B cell (primary cell): Measurements from ENCODE around the gene ELK4. TPM values are rescaled to one million over a fixed set of nuclear protein-coding genes. Genes with fewer than 3 reads are reported as not detected.
A peak's percentile ranks its signal among the peaks of the same experiment; 100 is the strongest.

Experiments
- ATAC-seq: fragments of 200-7000 bp; cut with Tn5 transposase; one replicate; pipeline ENCODE4 v1.10.0; 2021; ENCODE audit warnings: low read depth, mild to moderate bottlenecking, moderate number of reproducible peaks, moderate library complexity
- CTCF ChIA-PET: fragments of 350-600 bp; sonication (Branson Sonifier 250); formaldehyde crosslinking; loops from one replicate; lab custom pipeline; 2021; ENCODE audit warnings: antibody characterized with exemption, inconsistent platforms; lab: Charles Lee
- POLR2A ChIA-PET: fragments of 350-600 bp; sonication (Branson Sonifier 250); formaldehyde crosslinking; loops from one replicate; lab custom pipeline; 2021; ENCODE audit warnings: antibody characterized with exemption; lab: Charles Lee
- DNase-seq: peaks from one replicate; pipeline ENCODE4 v3.0.0; 2013
- H2AFZ ChIP-seq: 2 replicates; pipeline ENCODE4 v1.6.1; 2012; ENCODE audit warnings: mild to moderate bottlenecking, low read depth, low read length; ENCODE audit not compliant: insufficient read depth, poor library complexity, severe bottlenecking
- H3K27ac ChIP-seq, 2 donors: 1 replicate in 1 of 2; 2 replicates in 1 of 2; pipeline ENCODE4 v1.5.1; 2012 to 2013; ENCODE audit warnings: low read length in 2 of 2, mild to moderate bottlenecking in 2 of 2, moderate library complexity in 1 of 2
- H3K27me3 ChIP-seq, 4 experiments: fragments of 200-600 bp in 1 of 4; sonication (generic) in 1 of 4; replicated peaks in 1 of 4; 1 replicate in 2 of 4; 2 replicates in 2 of 4; pipeline versions ENCODE4 v1.6.1 to v1.7.0; 2013 to 2016; ENCODE audit warnings: low read length in 3 of 4, mild to moderate bottlenecking in 2 of 4, mixed read lengths in 1 of 4, moderate library complexity in 1 of 4; ENCODE audit not compliant: insufficient read depth in 4 of 4, control insufficient read depth in 3 of 4; ENCODE audit errors: control extremely low read depth in 1 of 4
- H3K36me3 ChIP-seq, 2 experiments: replicated peaks in 1 of 2; 1 replicate in 1 of 2; 2 replicates in 1 of 2; pipeline versions ENCODE4 v1.6.1 to v1.7.1; 2013; ENCODE audit warnings: low read length in 1 of 2; ENCODE audit not compliant: insufficient read depth in 2 of 2, control insufficient read depth in 1 of 2; ENCODE audit errors: control extremely low read depth in 1 of 2, extremely low read depth in 1 of 2
- H3K4me1 ChIP-seq, 2 donors: fragments of 200-600 bp in 1 of 2; sonication (generic) in 1 of 2; 1 replicate in 1 of 2; 2 replicates in 1 of 2; pipeline versions ENCODE4 v1.5.1 to v1.6.1; 2013 to 2017; ENCODE audit warnings: low read length in 2 of 2; ENCODE audit not compliant: control insufficient read depth in 2 of 2, insufficient read depth in 2 of 2
- H3K4me2 ChIP-seq: replicated peaks from 2 replicates; pipeline ENCODE3; 2012; ENCODE audit warnings: mild to moderate bottlenecking, low read depth, low read length; ENCODE audit not compliant: poor library complexity, severe bottlenecking
- H3K4me3 ChIP-seq, 5 experiments: fragments of 200-600 bp in 1 of 5; sonication (generic) in 1 of 5; 1 replicate in 3 of 5; 2 replicates in 2 of 5; pipeline versions ENCODE4 v1.5.1 to v1.7.0; 2011 to 2016; ENCODE audit warnings: low read length in 4 of 5, mild to moderate bottlenecking in 4 of 5, low read depth in 2 of 5, control low read depth in 1 of 5, moderate library complexity in 1 of 5; ENCODE audit not compliant: insufficient read depth in 1 of 5; ENCODE audit errors: control extremely low read depth in 1 of 5, extremely low read depth in 1 of 5
- H3K79me2 ChIP-seq: fragments of 200-600 bp; sonication (generic); one replicate; pipeline ENCODE4 v1.6.0; 2016; ENCODE audit warnings: low read length; ENCODE audit not compliant: control insufficient read depth, insufficient read depth
- H3K9ac ChIP-seq: fragments of 200-600 bp; sonication (generic); 2 replicates; pipeline ENCODE4 v1.6.1; 2017; ENCODE audit warnings: mild to moderate bottlenecking, low read length, moderate library complexity
- H3K9me3 ChIP-seq, 3 donors: one replicate each; pipeline versions ENCODE4 v1.6.1 to v1.7.1; 2013; ENCODE audit warnings: low read length in 2 of 3; ENCODE audit not compliant: control insufficient read depth in 2 of 3, insufficient read depth in 1 of 3; ENCODE audit errors: control extremely low read depth in 1 of 3
- H4K20me1 ChIP-seq: 2 replicates; pipeline ENCODE4 v1.6.0; 2012; ENCODE audit warnings: mild to moderate bottlenecking, low read length; ENCODE audit not compliant: insufficient read depth, control insufficient read depth, poor library complexity, severe bottlenecking
- H3K27ac Mint-ChIP-seq: one replicate; pipeline ENCODE4 v1.8.0; 2021; ENCODE audit warnings: mixed read lengths
- H3K27me3 Mint-ChIP-seq: one replicate; pipeline ENCODE4 v1.8.0; 2021; ENCODE audit warnings: mixed read lengths
- H3K4me1 Mint-ChIP-seq: one replicate; pipeline ENCODE4 v1.8.0; 2021; ENCODE audit warnings: mixed read lengths
- H3K4me3 Mint-ChIP-seq: one replicate; pipeline ENCODE4 v1.8.0; 2021; ENCODE audit warnings: mixed read lengths
- H3K9me3 Mint-ChIP-seq: one replicate; pipeline ENCODE4 v1.8.0; 2022; ENCODE audit warnings: mixed read lengths; ENCODE audit not compliant: insufficient read depth
- EZH2 ChIP-seq: IDR thresholded peaks from 2 replicates; pipeline ENCODE4 v1.6.1; 2012; ENCODE audit warnings: borderline replicate concordance, low read depth, mild to moderate bottlenecking, moderate library complexity, low read length; ENCODE audit not compliant: insufficient read depth, poor library complexity, severe bottlenecking
- WGBS: methylation state at CpG from one replicate; pipeline ENCODE4 v1.1.5; 2013; ENCODE audit warnings: missing lambda C conversion rate; ENCODE audit not compliant: insufficient coverage; 5-methylcytosine and 5-hydroxymethylcytosine counted together
- intact Hi-C: fragments of 100-400 bp; cut with micrococcal nuclease; formaldehyde crosslinking; loops from one replicate; pipeline ENCODE4 v1.10.0; 2022
- polyA plus RNA-seq: library from polyadenylated mRNA; depleted of rRNA; stranded (reverse); fragments of >200 nt; gene quantifications from 2 replicates; pipeline ENCODE4 v1.2.3, GENCODE V29; 2012
- total RNA-seq, 2 donors: library from RNA; stranded (reverse); fragments of 120-200 nt in 1 of 2; gene quantifications; 1 replicate in 1 of 2; 2 replicates in 1 of 2; pipeline versions ENCODE4 v1.2.3 to v1.2.4, GENCODE V29; 2013 to 2022
- TF ChIP-seq, protein P1 (sequence below): fragments of 200-600 bp; IDR thresholded peaks from one replicate; pipeline ENCODE4 v1.8.0; 2022; ENCODE audit warnings: antibody characterized with exemption, mild to moderate bottlenecking

Gene ELK4
- total and polyA plus RNA-seq, 2 donors (not counting 1 experiment from before 2014, with no cell fraction given) = 11.0 to 151 TPM

DNA sequence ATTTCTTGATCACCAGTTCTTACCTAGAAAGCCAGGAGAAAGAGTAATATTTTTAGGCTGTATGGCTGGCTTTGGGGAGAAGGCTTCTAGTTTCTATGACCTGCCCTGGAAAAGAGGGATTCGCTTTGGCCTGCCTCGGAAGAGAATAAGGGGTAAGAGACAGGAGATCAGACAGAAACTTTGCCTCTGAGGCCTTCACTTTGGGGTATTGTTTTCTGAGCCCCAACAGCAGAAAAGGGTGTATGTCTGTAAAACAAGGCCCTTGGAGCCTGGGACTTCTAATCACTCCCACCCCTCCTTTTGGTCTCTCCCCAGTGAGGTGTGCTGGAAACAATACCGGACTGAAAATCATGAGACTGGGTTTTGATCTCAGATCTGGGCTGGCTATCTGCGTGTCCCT, 43.4 kb upstream of the ELK4 start:
- Histone ChIP-seq H3K9me3 (no peaks in the 10 kb centered on the region), H3K27ac (peak overlapping the region in 1 of 2 donors; percentile 46), H3K9ac (no peak overlapping the region), H3K79me2 (peaks cover 87% of the 10 kb centered on the region), H3K4me2 (no peak overlapping the region), H3K4me3 (no peak overlapping the region), H3K27me3 (no peaks in the 10 kb centered on the region), H3K4me1 (peaks cover 50 to 67% of the 10 kb centered on the region in 2 donors), H2AFZ (no peak overlapping the region), H3K36me3 (peaks cover 0 to 3% of the 10 kb centered on the region in 2 experiments), H4K20me1 (peaks cover 8% of the 10 kb centered on the region)
- H3K4me1 Mint-ChIP-seq = peaks cover 49% of the 10 kb centered on the region
- no peaks in the 10 kb centered on the region for H3K27me3 Mint-ChIP-seq
- DNase-seq (no peak), ATAC-seq (no peak)
- intact Hi-C loops = no loop called here
- H3K27ac Mint-ChIP-seq = no peak overlapping the region
- CTCF ChIA-PET = interaction anchor here (23.2 kb wide), 1 partner anchor 33 kb away, joined by 943 read pairs; no protein-coding TSS in a partner anchor
- no peaks in the 10 kb centered on the region for H3K9me3 Mint-ChIP-seq
- POLR2A ChIA-PET = no interaction called here
- TF ChIP-seq EZH2 = no peak
- TF ChIP-seq, protein P1, sequence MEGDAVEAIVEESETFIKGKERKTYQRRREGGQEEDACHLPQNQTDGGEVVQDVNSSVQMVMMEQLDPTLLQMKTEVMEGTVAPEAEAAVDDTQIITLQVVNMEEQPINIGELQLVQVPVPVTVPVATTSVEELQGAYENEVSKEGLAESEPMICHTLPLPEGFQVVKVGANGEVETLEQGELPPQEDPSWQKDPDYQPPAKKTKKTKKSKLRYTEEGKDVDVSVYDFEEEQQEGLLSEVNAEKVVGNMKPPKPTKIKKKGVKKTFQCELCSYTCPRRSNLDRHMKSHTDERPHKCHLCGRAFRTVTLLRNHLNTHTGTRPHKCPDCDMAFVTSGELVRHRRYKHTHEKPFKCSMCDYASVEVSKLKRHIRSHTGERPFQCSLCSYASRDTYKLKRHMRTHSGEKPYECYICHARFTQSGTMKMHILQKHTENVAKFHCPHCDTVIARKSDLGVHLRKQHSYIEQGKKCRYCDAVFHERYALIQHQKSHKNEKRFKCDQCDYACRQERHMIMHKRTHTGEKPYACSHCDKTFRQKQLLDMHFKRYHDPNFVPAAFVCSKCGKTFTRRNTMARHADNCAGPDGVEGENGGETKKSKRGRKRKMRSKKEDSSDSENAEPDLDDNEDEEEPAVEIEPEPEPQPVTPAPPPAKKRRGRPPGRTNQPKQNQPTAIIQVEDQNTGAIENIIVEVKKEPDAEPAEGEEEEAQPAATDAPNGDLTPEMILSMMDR = no peak
- WGBS = 100% methylated on average over 4 of the region's 4 CpGs
- H3K4me3 Mint-ChIP-seq = no peak overlapping the region

DNA sequence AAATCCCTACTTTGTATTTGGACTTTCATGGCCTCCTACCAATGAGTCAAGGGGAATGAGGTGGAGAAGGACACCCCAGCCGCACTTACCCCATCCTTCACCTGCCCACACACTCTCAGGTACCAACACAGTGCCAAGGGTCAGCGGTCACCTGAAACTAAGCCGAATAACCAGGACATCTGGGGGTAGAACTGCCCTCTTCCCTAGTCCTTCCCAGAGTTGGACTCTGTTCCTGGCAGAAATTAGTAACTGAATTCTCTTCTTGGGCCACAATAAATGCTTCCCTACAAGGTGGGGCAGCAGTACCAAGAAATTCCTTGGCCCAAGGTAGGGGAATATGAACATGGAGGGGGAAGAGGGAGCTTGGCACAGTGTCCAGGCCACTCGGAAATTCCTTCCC, 41.2 kb upstream of the ELK4 start:
- WGBS = 97% methylated on average over 3 of the region's 4 CpGs
- no peak for DNase-seq
- Histone ChIP-seq H3K27ac (peak overlapping the region in 1 of 2 donors; percentile 31), H3K4me3 (no peak overlapping the region), H3K4me2 (no peak overlapping the region), H3K4me1 (peaks cover 57 to 74% of the 10 kb centered on the region in 2 donors), H3K9me3 (no peaks in the 10 kb centered on the region), H3K9ac (no peak overlapping the region), H2AFZ (no peak overlapping the region), H4K20me1 (no peaks in the 10 kb centered on the region), H3K36me3 (peaks cover 0 to 3% of the 10 kb centered on the region in 2 experiments), H3K27me3 (no peaks in the 10 kb centered on the region), H3K79me2 (peaks cover 83% of the 10 kb centered on the region)
- H3K9me3 Mint-ChIP-seq = no peaks in the 10 kb centered on the region
- peaks cover 58% of the 10 kb centered on the region for H3K4me1 Mint-ChIP-seq
- no peak overlapping the region for H3K4me3 Mint-ChIP-seq
- ATAC-seq = no peak
- intact Hi-C loops = no loop called here
- H3K27ac Mint-ChIP-seq = peak overlapping the region; percentile 56
- POLR2A ChIA-PET = no interaction called here
- TF ChIP-seq EZH2 = no peak
- TF ChIP-seq, protein P1 = no peak
- CTCF ChIA-PET = interaction anchor here (0.7 to 23.2 kb wide), 2 partner anchors 14 to 35 kb away, joined by 3 to 943 read pairs; no protein-coding TSS in a partner anchor
- no peaks in the 10 kb centered on the region for H3K27me3 Mint-ChIP-seq
